ENCODE results near the gene TTLL3.
"Not testable (repeated sequence)": the region's sequence is repeated elsewhere in the genome, so short reads cannot be mapped to it uniquely, and the experiment has no call there.

TTLL3 gene, protein sequence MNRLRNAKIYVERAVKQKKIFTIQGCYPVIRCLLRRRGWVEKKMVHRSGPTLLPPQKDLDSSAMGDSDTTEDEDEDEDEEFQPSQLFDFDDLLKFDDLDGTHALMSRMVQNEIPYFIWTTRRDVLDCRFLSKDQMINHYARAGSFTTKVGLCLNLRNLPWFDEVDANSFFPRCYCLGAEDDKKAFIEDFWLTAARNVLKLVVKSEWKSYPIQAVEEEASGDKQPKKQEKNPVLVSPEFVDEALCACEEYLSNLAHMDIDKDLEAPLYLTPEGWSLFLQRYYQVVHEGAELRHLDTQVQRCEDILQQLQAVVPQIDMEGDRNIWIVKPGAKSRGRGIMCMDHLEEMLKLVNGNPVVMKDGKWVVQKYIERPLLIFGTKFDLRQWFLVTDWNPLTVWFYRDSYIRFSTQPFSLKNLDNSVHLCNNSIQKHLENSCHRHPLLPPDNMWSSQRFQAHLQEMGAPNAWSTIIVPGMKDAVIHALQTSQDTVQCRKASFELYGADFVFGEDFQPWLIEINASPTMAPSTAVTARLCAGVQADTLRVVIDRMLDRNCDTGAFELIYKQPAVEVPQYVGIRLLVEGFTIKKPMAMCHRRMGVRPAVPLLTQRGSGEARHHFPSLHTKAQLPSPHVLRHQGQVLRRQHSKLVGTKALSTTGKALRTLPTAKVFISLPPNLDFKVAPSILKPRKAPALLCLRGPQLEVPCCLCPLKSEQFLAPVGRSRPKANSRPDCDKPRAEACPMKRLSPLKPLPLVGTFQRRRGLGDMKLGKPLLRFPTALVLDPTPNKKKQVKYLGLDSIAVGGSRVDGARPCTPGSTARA

DNA sequence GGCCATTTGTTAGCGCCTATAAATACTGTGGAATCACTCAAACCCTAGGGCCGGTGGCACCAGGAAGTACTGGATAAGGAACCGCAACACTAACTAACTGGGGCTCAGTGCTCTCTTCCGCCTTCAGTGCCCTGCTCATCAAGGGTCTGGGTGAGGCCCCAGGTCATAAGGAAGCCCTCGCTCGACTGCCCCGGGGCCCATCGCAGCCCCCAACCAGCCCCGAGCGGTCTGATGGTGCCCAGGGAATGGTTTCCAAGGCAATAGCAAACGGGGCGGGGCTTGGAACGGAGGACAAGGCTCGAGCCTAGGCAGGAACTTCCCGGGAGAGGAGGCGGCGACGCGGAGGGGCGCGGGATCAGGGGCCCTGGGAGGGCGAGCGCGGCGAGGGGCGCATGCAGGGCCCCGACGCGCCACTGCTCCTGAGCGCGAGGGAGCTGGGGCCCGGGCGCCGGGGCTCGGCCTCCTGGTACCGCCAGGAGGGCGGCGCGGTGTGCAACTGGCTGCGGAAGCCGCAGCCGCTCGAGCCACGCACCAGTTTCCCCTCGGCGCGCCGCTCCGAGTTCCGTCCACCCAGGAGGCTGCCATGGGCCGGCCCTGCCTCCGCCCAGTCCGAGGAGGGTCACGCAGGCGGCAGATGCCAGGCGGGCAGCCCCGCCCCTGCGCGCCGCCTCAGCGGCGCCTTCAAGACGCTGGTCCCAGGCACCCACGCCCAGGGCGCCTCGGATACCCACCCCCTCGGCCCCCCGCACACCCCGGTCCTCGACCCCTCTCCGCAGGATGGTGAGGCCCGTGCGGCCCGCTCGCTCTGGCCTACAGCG lies at the start of gene TTLL3:
Gene TTLL3, plus strand, starts transcription at position 648 of the 818 bp plus-strand sequence. CDS start 400 bp downstream, outside the sequence.
- no peak for DNase-seq (ENCODE audit: low spot score)

DNA sequence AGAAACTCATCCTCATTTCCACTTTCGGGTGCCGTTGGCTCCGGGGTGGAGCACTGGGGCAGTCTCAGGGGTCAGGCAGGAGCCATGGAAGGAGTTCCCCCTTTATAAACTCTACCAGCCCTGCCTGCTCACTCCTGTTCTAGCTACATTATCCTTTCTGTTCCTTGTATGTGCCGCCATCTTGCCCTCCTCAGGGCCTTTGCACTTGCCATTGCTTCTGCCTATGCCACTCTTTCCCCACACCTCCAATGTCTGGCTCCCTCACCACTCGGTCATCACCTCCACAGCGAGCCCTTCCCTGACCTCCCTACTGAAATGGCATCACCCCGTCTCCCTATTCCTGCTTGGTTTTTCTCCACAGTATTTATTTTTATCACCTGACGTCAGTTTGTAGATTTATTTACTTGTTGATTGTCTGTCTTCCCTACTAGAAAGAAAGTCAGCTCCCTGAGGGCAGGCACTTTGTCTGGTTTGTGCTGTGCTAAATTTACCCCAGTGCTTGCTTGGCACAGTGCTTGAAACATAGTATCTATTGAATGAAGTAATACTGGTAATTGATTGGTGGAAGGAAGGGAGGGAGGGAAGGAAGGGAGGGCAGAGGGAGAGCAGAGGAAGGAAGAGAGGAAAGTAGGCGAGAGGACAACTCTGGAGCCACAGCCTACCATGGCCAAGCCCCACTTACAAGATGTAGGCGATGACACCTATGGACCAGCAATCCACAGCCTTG lies 49.1 kb upstream of the TTLL3 start:
- DNase-seq (ENCODE audit: low spot score) = no peak

DNA sequence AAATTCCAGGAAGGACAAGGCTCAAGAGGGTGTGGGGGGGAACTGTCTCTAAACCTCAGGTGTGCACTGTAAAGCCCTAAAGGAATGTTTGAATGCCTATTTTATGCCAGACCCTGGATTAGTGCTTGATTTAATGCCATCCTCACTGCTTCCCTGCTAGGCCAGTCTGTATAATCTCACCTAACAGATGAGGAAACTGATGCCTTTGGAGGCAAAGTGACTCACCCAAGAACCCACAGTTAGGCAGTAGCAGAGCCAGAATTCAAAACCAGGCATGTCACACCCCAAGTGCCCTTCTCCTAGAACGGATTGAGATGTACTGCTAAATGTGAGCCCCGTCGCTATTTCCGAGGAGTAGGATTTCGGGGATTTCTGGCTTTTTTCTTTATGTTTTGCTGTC lies 48.1 kb upstream of the TTLL3 start:
- DNase-seq (ENCODE audit: low spot score) = no peak

DNA sequence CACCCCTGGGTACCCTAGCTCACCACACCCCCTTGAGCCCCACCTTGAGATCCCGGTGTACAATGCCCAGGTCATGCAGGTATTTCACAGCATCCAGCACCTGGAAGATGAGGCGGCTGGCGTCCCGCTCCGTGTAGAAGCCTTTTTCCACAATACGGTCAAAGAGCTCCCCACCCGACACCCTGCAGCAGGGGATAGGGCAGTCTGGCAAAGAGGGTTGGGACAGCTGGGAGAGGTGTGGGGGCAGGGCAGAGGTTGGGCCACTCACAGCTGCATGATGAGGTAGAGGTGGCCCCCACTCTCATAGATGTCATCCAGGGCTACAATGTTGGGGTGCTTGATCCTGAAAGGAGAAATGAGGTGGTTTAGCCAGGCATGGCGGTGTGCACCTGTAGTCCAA lies 47.2 kb upstream of the TTLL3 start:
- DNase-seq (ENCODE audit: low spot score) = no peak

DNA sequence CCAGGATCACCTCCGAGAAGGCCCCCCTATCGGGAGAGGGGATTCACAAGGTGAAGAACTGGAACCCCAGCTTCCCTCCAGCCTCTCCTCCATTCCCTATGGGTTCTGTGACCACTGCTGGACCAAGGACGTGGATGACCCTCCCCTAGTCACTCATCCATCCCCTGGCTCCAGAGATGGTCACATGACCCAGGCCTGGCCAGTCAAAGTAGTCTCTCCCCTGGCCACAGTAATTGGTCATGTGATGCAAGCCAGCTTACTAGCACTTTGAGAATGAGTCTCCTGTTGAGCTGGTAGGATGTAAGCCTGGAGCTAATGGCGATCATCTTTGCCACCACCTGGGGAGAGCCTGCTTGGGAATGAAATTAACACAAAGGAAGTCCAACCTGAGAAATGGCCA lies 44.2 kb upstream of the TTLL3 start:
- no peak for DNase-seq (ENCODE audit: low spot score)

DNA sequence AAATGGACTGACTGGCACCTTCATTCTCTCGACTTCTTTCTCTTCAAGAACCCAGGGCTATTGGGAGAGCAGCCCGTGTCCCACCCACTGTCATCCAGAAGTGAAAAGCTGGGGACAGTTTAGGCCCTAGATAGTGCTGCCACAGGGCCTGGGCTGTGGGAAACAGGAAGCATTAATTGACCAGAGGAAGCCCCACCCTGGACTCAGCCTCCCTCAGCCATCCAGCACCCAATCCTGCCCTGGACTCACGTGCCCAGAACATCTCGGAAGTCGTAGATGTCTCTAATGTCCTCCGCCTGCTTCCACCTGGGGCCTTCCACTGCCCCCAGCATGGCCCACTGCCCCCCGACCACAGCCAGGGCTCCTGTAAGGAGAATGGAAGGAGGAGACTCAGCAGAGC lies 42.6 kb upstream of the TTLL3 start:
- no peak for DNase-seq (ENCODE audit: low spot score)

DNA sequence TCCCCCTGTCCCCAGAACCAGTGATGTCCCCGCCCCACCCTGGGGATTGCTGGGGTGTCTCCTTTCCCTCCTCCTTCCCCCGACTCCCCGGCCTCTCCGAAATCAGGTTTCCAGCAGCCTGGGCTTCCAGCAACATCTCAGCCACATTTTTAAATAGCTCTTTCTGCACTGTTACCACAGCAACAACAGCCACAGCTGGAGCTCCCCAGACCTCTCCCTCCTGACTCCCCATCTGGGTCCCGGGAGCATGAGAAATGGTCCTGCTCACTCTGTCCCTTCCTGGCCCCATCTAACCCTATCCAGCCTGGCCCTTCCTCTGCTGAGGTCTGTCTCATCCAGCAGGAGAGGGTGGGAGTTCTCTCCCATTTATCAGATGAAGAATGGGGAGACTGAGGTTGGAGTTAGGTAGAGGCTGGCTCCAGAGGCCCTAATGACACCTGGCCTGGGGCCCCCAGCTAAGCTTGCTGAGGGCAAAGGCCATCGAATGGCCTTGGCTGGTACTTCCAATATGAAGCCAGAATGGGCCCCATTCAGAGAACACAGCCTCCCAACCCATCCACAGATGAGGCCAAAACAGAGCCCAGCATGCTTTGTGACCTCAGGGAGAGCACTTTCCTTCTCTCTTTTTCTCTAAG lies 41.8 kb upstream of the TTLL3 start:
- DNase-seq (ENCODE audit: low spot score) = no peak

DNA sequence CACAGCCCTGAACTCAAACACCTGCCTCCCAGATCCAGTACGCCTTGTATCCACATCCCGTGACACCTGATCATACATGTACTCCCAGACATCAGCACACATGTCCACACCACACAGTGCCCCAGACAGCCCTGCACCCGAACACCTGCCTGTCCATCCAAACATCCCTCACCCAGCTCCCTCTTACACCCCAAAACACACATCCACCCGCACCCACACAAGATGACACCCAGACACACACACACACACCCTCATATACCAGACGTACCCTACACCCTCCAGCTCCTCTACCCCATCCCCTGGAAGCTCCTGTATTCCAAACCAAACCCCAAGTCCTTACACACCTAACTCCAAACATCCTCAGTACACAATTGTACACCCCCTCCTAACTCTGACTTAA lies 41.0 kb upstream of the TTLL3 start:
- DNase-seq (ENCODE audit: low spot score) = no peak

DNA sequence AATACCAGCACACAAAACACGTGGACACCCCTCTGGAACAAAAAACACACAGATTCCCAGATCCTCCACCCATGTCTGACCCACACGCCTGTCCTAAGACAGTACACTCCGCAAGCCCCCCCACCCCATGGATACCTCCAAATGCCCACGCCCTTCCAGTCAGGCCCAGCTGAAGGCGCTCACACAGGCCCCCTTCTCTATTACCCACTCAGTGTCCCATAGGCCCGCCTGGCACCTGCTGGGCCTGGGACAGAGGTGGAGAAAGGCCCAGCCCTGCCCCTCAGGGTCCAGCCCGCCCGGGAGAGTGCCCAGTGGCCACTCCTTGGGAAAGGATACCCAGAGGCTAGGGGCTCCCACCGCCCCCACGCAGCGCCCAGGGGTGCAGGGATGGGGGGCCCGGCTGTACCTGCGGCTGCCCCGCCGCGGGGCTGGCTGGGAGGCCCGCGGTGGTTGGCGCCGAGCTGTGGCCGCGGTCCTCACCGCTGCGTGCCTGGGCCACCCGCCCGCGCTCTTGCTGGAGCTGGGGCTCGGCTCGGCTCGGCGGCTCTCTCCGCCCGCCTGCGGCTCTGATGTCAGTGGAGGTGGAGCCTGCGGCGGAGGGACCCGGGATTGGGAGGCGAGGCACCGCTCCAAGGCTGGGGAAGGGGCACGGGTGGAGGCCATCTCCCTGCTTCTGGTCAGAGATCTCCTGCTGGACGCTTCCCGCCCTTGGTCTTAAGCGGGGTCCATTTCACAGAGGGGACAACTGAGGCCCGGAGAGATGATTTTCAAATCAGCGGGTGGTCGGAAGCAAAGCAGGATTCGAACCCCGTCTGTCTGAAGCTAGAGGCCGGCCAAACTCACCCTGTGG lies 40.4 kb upstream of the TTLL3 start, which contains the start of gene CAMK1:
Gene CAMK1, minus strand, starts transcription at position 522 of the 850 bp plus-strand sequence. CDS start 2,198 bp downstream, outside the sequence.
- peak; percentile 32 for DNase-seq (ENCODE audit: low spot score)

DNA sequence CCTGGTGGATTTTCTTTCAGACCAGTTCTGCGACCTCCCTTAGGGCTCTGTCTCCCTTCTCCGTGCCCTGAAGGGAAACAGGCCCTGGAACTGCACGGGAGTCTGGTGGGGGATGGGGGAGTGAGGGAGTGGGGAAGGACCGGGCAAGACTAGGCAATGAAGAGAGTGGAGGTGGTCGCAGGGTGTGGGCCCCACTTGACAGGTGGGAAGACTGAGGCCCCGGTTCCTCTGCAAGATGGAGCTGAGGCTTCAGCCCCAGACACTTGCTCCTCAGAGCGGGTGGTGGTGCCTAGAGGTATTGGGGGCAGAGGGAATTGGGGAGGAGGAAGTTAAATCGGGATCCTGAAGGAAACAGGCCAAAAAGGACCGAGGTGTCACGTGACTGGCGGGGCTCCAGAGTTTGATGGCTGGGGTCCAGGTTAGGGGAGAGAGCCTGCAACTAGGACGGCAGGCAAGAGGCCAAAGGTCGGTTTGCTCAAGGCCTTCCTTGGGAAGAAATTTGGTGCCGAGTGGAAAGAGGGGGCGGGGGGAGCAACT lies 39.7 kb upstream of the TTLL3 start:
- no peak for DNase-seq (ENCODE audit: low spot score)

DNA sequence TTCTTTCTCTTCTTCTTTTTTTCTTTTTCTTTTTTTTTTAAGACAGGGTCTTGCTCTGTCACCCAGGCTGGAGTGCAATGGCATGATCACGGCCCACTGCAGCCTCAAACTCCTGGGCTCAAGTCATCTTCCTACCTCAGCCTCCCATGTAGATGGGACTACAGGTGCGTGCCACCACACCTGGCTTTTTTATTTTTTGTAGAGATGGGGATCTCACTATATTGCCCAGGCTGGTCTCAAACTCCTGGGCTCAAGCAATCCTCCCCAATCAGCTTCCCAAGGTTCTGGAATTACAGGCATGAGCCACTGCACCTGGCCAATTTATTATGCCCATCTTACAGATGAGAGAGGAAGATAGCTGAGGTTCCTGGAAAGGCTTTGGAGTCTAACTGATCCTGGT lies 39.1 kb upstream of the TTLL3 start:
- DNase-seq (ENCODE audit: low spot score) = not testable (repeated sequence)

DNA sequence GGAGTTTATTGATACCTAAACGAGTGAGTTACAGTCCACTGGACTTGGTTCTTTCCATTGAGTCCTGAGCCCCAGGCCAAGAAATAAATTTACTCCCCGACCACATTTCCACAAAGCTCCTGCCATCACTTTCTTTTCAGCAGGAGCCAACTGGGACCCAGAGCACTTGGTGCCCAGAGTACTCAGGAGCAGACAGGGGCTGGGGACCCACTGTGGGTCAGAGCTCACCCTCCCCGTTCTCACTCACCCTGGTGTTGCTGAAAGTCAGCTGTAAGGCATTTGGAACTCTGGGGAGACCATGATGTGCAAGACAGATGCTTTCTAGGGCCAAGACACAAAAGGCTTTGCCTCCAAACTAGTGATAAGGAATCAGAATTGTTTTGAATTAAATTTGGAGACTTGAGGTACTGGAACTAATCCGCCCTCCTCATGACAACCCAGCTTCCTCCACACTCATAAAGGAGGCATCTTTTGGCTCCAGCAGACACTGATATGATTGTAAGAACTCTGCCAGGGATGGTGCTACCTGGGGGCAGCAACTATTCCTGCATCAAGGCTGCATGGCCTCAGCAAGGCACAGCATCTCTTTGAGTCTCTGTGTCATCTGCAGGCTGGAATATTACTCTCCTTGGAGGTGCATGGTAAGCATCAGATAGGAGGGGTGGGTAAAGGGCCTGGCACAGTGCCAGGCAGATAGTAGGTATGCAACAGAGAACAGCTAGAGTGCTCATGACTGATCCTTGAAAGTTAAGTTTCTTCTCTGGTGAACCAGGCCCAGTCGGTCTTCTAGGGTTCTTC lies 33.0 kb upstream of the TTLL3 start:
- DNase-seq (ENCODE audit: low spot score) = no peak

DNA sequence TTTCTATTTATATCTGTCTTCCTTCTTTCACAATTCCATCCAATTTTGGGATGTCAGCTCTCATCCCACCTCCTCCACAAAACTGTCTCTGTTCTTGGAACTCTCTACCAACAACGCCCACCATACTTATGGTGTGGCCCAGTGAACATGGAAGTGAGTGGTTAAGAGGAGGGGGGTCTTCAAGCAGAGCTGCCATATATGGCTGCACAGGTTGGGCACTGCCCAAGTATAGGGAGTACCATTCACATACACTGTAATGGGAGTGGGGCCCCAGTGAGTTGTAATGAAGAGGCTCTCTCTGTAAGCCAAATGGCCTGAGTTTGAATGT lies 32.4 kb upstream of the TTLL3 start:
- DNase-seq (ENCODE audit: low spot score) = no peak

DNA sequence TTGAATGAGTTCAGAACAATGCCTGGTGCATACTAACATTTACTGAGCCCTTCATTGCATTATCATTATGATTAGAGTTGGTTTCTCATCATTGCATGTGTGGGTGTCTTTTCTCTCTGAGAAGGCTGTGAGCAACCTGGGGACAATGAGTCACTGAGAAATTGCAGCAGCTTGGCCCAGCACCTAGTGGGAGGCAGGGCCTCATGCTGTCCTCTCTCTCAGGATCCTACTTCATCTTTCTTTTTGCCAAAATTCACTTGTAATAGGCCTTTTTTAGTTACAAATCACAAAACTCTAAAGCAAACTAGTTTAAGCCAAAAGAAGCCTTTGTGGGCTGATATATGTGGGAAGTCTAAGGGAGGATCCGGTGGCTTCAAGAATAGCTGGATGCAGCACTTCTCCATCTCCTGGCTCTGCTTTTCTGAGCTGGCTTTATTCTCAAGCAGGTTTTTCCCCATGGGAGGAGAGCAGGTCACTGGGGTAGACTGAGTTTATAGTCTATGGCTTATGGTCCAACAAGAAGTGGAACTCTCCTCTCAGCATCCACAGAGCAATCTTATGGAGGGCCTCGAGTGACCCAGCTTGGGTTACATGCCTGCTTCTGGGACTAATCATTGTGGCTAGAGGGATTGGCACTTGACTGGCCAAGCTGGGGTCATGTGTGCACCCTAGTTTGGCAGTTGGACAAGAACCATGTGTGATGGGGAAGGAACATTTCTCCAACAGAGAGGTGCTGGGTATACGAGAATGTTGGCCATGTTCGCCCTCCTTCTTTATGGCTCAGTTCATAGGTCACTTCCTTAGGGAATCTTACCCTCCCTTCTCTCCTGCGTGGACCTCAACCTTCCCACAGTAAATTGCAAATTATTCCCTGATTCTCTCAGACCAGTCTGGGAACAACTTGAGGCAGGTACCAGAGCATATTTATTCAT lies 31.7 kb upstream of the TTLL3 start:
- no peak for DNase-seq (ENCODE audit: low spot score)

DNA sequence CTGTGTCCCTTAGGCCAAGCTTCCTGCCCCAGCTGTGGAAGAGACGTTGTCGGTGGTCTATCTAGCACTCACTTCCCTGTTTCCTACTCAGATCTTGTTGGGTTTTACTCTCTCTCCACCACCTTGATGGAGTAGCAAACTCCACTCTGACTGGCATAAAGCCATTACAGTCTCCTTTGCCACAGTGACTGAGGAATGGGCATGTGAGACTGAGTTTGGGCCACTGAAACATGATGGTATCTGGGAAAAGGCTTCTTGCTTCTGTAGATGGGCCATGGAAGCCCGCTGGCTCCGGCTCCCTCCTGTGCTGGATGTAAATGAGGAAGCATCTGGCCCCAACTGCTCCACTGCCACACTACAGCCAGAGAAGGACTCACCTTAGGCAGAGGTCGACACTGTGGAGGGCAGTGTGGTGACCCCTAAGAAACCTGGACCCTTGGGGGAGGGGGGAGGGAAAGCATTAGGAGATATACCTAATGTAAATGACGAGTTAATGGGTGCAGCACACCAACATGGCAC lies 30.9 kb upstream of the TTLL3 start:
- DNase-seq (ENCODE audit: low spot score) = no peak

DNA sequence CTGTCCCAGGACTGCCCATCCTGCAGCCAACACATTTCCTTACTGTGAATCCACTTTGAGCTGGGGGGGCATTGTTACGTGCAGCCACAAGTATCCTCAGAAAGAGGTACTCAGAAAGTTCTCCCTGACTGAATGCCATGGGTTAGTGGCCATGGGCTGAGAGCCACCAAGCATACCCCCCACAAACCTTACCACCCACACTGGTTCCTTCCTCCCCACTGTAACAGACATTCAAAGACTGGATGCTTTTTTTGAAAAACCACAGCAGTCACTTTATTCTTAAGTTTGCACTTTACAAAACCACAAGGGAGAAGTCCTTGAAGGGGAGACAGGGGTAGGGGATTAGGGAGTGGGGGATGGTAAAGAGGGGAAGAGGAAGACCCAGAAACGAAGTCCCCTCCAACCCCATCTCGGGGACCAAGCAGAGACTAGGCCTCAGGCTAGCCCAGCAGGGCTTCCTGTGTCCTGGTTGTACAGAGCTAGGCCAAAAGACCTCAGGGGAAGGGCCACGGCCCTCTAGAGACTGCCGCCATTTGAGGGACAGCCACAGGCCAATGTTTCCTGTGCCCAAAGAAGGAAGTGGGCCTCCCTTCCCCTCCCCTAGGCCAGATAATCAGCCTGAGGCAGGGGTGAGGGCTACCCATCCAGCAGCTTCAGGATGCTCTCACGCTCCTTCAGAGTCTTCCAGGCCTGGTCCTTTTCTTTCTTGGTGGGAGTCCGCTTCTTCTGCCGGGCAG lies 30.2 kb upstream of the TTLL3 start:
- DNase-seq (ENCODE audit: low spot score) = no peak

DNA sequence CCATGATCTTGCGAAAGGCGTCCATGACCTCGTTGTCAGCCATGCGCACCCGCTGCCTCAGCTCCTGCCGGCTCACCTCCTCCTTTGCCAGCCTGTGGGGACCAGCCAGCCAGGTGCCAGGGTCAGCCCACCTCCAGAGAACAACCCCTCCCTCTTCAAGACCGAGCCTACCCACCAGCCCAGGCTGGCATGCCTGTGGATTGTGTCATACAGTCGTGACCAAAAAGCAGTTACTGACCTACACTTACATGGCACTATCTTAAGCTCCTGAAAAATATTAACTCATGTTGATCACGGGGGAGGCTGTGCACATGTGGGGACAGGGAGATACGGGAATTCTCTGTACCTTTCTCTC lies 29.6 kb upstream of the TTLL3 start:
- no peak for DNase-seq (ENCODE audit: low spot score)

All from COLO829 (cell line).